Heart left ventricle (tissue), 16 donors: ENCODE measurements around the gene TMEM40. TPM values are rescaled to one million over a fixed set of nuclear protein-coding genes. Genes with fewer than 3 reads are reported as not detected.

Experiments
- ATAC-seq, 4 donors: fragments of 200-7000 bp; cut with Tn5 transposase; one replicate each; pipeline ENCODE4 v1.9.1; 2020 to 2022; ENCODE audit warnings: moderate library complexity in 4 of 4, mild to moderate bottlenecking in 3 of 4, moderate number of reproducible peaks in 1 of 4
- DNase-seq, 5 donors: peaks; one replicate each; pipeline ENCODE4 v3.0.0-alpha.2; 2020
- H3K27ac ChIP-seq, 12 donors: fragments of 200-600 bp; sonication (generic) in 4 of 12; one replicate each; pipeline versions ENCODE4 v1.5.0 to v1.8.0; 2016 to 2022; ENCODE audit warnings: mild to moderate bottlenecking in 2 of 12
- H3K27me3 ChIP-seq, 9 donors: fragments of 200-600 bp; sonication (generic) in 2 of 9; one replicate each; pipeline versions ENCODE4 v1.5.1 to v1.8.0; 2016 to 2022; ENCODE audit warnings: mild to moderate bottlenecking in 3 of 9
- H3K36me3 ChIP-seq, 9 donors: fragments of 200-600 bp; sonication (generic) in 2 of 9; one replicate each; pipeline versions ENCODE4 v1.5.0 to v1.8.0; 2018 to 2022; ENCODE audit warnings: mild to moderate bottlenecking in 2 of 9
- H3K4me1 ChIP-seq, 12 donors: fragments of 200-600 bp; sonication (generic) in 4 of 12; one replicate each; pipeline versions ENCODE4 v1.5.0 to v1.8.0; 2016 to 2022; ENCODE audit warnings: mild to moderate bottlenecking in 3 of 12
- H3K4me3 ChIP-seq, 12 donors: fragments of 200-600 bp; sonication (generic) in 4 of 12; one replicate each; pipeline versions ENCODE4 v1.5.0 to v1.8.0; 2017 to 2022; ENCODE audit warnings: mild to moderate bottlenecking in 9 of 12, moderate library complexity in 4 of 12
- H3K9me3 ChIP-seq, 12 donors: fragments of 200-600 bp; sonication (generic) in 4 of 12; one replicate each; pipeline versions ENCODE4 v1.5.0 to v1.8.0; 2016 to 2022; ENCODE audit warnings: mild to moderate bottlenecking in 1 of 12
- POLR2A ChIP-seq, 2 donors: fragments of 450-650 bp; IDR thresholded peaks; one replicate each; pipeline ENCODE4 v1.6.1; 2017; ENCODE audit warnings: antibody characterized with exemption in 2 of 2, mild to moderate bottlenecking in 2 of 2, moderate library complexity in 2 of 2
- WGBS, 4 donors: extraction: QIAGEN DNeasy Blood & Tissue Kit in 2 of 4; methylation state at CpG; one replicate each; pipeline versions ENCODE4 v1.1.5 to v1.1.7; 2013 to 2018; 5-methylcytosine and 5-hydroxymethylcytosine counted together
- intact Hi-C, 10 donors: fragments of 100-400 bp; cut with DNase I; formaldehyde crosslinking; loops; one replicate each; pipeline versions ENCODE4 v1.11.1 to v1.14.2; 2022
- polyA plus RNA-seq, 2 donors: library from polyadenylated mRNA; stranded (reverse); fragments of 200-250 nt; gene quantifications; one replicate each; pipeline ENCODE4 v1.2.3, GENCODE V29; 2013
- total RNA-seq, 9 donors: library from RNA; depleted of rRNA in 2 of 9; stranded (reverse); fragments of >200 nt in 2 of 9; fragmentation: NEBNext Ultra II Directional in 3 of 9; extraction: Animal tissue kit (Norgen Biotek cat#: 25700) in 3 of 9; gene quantifications; one replicate each; pipeline versions ENCODE4 v1.1.0 to v1.2.4, GENCODE V29; 2016 to 2023
- TF ChIP-seq, protein P1 (sequence below), 12 donors: fragments of 200-600 bp; sonication (generic) in 4 of 12; IDR thresholded peaks; one replicate each; pipeline versions ENCODE4 v1.5.0 to v1.8.0; 2018 to 2022; ENCODE audit warnings: antibody characterized with exemption in 12 of 12, mild to moderate bottlenecking in 5 of 12
- donor health status: ischemic (EF 13 %, LVEDD 7.1; RV severe dilation, severe dysfunction).
- donor health status: healthy with polysubstance abuse.
- donor health status: DM: no; HTN: yes; CAD: no.
- donor health status: DM: no; HTN: no; CAD: no.
- donor health status: ischemic (EF 25% LVEDD 6.9; RV normal size, moderate dysfunction).
- donor health status: ischemic (EF 25% LVEDD 5.7; RV mildly dilated, moderate dysfunction).
- donor health status: healthy.
- donor health status: DM: yes; HTN: yes; CAD: no.
- donor health status: ischemic (EF 35%, LVEDD 5.7; RV mildly dilated, moderate dysfunction).
- donor health status: nonischemic (EF 11% LVEDD 7.7; RV severe dilation, severe dysfunction).
- donor health status: DM: yes; HTN: yes; CAD: no.
- donor health status: PGD.
- donor health status: ischemic (EF 29% LVEDD 5.4; RV normal size, mild dysfunction).
- donor health status: nonischemic (EF 23%, LVEDD 6.1; RV moderate dilation, normal function).

The TMEM40 gene
- total and polyA plus RNA-seq, 11 donors = 0.82 to 10.5 (median 2.9) TPM; not detected in 1

DNA sequence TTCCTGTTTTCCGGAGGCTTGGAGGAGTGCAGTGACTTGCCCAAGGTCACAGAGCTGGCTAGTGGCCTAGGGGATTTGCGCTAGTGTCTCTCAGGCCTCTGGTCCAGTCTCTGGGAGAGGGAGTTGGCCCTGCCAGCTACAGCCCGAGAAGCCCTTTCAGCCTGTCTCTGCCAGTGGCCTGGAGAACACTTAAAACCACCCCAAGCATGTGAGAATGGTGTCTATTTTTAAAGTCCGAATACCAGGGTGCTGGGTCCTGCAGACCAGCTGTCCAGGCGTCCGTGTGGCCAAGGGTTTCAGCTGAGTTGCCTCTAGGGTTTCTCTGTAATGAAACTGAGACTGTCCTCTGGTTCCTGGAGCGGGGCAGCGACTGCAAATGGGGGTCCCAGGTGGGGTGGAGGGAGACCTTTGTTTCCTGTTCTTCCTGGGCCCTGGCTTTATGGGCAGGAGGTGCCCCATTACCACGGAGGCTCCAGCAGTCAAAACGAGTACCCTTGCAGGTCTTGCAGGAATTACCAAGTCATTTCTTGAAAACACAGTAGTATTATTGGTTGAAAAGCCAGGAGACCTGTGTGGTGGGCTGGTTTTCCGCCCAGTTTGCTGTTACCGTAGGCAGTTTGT, 39.6 kb upstream of the TMEM40 start:
- Histone ChIP-seq H3K4me3 (peak overlapping the region in 7 of 12 donors; percentile 9 to 86 (median 69)), H3K9me3 (no peaks in the 10 kb centered on the region), H3K27ac (peak overlapping the region; percentile 19 to 97 (median 89)), H3K4me1 (peaks cover 0 to 55% (median 9%) of the 10 kb centered on the region in 12 donors), H3K27me3 (no peaks in the 10 kb centered on the region), H3K36me3 (peaks cover 0 to 10% (median 6%) of the 10 kb centered on the region in 9 donors)
- intact Hi-C loops = loop anchor here in 2 of 10 donors (5.0 kb wide), 2 partner anchors 39 to 136 kb away; partner anchors contain the start of gene RAF1 (in 1 of the 2)
- ATAC-seq (peak; percentile 65 to 77 (median 74)), DNase-seq (peak in 4 of 5 donors; percentile 47 to 84 (median 66))
- WGBS, 4 donors = 54 to 62% (median 57%) methylated on average over 11 to 12 of the region's 12 CpGs
- TF ChIP-seq POLR2A (IDR thresholded peaks at IDR 0.05) = no peak
- TF ChIP-seq, protein P1, sequence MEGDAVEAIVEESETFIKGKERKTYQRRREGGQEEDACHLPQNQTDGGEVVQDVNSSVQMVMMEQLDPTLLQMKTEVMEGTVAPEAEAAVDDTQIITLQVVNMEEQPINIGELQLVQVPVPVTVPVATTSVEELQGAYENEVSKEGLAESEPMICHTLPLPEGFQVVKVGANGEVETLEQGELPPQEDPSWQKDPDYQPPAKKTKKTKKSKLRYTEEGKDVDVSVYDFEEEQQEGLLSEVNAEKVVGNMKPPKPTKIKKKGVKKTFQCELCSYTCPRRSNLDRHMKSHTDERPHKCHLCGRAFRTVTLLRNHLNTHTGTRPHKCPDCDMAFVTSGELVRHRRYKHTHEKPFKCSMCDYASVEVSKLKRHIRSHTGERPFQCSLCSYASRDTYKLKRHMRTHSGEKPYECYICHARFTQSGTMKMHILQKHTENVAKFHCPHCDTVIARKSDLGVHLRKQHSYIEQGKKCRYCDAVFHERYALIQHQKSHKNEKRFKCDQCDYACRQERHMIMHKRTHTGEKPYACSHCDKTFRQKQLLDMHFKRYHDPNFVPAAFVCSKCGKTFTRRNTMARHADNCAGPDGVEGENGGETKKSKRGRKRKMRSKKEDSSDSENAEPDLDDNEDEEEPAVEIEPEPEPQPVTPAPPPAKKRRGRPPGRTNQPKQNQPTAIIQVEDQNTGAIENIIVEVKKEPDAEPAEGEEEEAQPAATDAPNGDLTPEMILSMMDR (IDR thresholded peaks at IDR 0.05) = no peak

DNA sequence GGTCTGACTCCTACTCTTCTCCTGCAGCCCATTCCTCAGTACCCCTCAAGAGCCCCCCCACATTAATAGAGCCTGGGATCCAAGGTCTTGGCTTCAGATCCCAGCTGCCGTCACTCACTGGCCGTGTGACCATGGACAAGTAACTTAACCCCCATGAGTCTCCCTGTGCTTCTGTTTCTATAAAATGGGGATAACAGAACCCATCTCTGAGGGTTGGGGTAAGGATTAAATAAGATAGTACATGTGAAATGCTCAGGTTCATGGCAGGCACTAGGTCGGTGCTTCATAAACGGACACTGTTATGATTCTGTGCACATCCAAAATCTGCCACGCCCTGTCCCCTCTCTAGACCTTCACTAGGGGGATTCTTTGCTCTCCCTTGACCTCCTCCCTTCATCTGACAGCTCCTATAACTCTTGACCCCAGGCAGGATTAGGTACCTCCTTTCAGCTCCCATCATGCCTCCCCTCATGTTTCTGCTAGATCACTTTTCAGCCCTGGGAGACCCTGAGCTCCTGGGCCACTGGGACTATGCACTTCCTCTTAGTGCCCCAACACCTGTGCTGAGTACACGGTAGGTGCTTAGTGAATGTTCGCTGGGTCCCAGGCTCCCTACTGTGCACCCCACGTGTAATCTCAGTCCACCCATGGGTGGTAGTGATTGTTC, 39.0 kb upstream of the TMEM40 start:
- peak overlapping the region; percentile 19 to 97 (median 89) for H3K27ac ChIP-seq
- intact Hi-C loops = loop anchor here in 2 of 10 donors (5.0 kb wide), 2 partner anchors 39 to 136 kb away; partner anchors contain the start of gene RAF1 (in 1 of the 2)
- H3K27me3 ChIP-seq = no peaks in the 10 kb centered on the region
- H3K9me3 ChIP-seq = no peaks in the 10 kb centered on the region
- peak overlapping the region in 7 of 12 donors; percentile 9 to 86 (median 70) for H3K4me3 ChIP-seq
- WGBS, 4 donors = 37 to 54% (median 51%) methylated on average over 8 of the region's 8 CpGs
- H3K36me3 ChIP-seq = peaks cover 0 to 3% (median 0%) of the 10 kb centered on the region in 9 donors
- peaks cover 0 to 55% (median 9%) of the 10 kb centered on the region in 12 donors for H3K4me1 ChIP-seq
- TF ChIP-seq, protein P1 (IDR thresholded peaks at IDR 0.05) = no peak
- TF ChIP-seq POLR2A (IDR thresholded peaks at IDR 0.05) = no peak
- DNase-seq (no peak), ATAC-seq (no peak)

DNA sequence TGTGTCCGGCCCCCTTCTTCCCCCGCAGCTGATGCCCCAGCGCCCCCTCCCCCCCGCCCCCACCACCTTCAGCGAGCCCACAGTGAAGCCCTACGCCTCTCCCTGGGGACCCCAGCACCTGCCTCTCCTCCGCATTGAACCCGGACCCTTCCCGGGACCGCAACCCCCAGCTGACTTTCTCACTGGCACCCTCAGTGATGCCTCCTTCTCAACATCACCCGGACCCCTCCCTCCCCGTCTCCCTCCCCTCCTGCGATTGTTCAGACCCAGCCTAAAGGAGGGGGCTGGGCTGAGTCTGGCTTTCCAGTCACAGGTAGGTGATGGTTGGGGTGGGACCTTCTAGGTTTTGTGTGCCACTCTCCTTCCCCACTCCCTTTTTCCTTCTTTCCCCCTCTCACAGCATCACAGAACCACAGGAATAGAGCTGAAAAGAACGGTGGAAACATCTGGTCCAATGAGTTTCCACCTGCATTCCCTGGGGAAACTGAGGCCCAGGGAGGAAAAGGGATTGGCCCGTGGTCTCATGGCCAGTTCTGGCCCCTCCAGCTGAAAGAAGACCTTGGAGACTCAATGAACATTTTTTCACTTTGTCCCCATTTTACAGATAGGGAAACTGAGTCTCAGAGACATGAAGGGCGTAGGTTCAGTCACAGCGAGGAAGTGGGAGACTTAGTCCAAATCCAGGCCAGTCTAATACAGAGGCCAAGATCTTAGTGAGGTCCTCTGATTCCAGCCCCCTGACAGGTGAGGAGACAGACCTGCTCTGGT, 38.2 kb upstream of the TMEM40 start:
- 28 to 45% (median 42%) methylated on average over 13 to 17 of the region's 17 CpGs for WGBS, 4 donors

More for the DNA sequence above, 38.2 kb upstream of the TMEM40 start:
- DNase-seq = no peak
- no peak for TF ChIP-seq POLR2A (IDR thresholded peaks at IDR 0.05)
- TF ChIP-seq, protein P1 (IDR thresholded peaks at IDR 0.05) = no peak
- Histone ChIP-seq H3K4me1 (peaks cover 0 to 55% (median 9%) of the 10 kb centered on the region in 12 donors), H3K4me3 (peak overlapping the region; percentile 48 to 86 (median 66)), H3K27ac (peak overlapping the region; percentile 50 to 97 (median 89)), H3K27me3 (no peaks in the 10 kb centered on the region), H3K36me3 (peaks cover 0 to 1% (median 0%) of the 10 kb centered on the region in 9 donors), H3K9me3 (no peaks in the 10 kb centered on the region)
- intact Hi-C loops = loop anchor here in 2 of 10 donors (5.0 kb wide), 2 partner anchors 40 to 135 kb away; partner anchors contain the start of gene RAF1 (in 1 of the 2)
- ATAC-seq = peak in 2 of 4 donors; percentile 3 to 20
